ENCODE data around the gene VGLL2.

The VGLL2 gene

DNA sequence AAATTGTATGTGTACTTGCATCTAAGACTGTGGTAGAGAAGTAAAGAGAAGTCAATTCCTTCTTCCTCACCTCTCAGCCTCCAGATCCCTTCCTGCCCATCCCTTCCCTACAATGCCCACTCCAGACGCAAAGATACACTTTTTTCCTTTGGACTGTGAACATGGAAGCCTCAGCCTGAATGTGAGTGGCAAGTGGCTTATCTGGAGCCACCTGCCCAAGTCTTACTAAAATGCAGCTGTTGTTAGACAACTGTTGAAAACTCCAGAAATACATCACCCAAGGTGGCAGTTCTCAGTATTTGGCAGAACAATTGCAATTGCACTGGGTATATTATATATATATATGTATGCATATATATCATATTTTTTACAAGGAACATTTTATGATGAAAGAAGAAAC, 7.5 kb downstream of the VGLL2 start:
- no peaks in the 10 kb centered on the region for H3F3A ChIP-seq (ENCODE audit: low read depth)
- H3K27me3 ChIP-seq (ENCODE audit: insufficient read depth, low read length, poor library complexity, severe bottlenecking) = no peaks in the 10 kb centered on the region
- H4K20me1 ChIP-seq (ENCODE audit: insufficient read depth, low read length, poor library complexity, severe bottlenecking) = no peaks in the 10 kb centered on the region
- H3K4me3 ChIP-seq (ENCODE audit: low read length, poor library complexity, severe bottlenecking) = no peak overlapping the region
- no peaks in the 10 kb centered on the region for H3K4me1 ChIP-seq (ENCODE audit: insufficient read depth, low read length, poor library complexity, severe bottlenecking)
- no peaks in the 10 kb centered on the region for H3K36me3 ChIP-seq (ENCODE audit: insufficient read depth, low read length)
- no peaks in the 10 kb centered on the region for H3K9me3 ChIP-seq (ENCODE audit: insufficient read depth, low read depth, low read length)
- H2AFZ ChIP-seq (ENCODE audit: low read length) = no peak overlapping the region
- no peak overlapping the region for H3K9ac ChIP-seq (ENCODE audit: low read depth, low read length, poor library complexity, severe bottlenecking)
- TF ChIP-seq, protein P1, sequence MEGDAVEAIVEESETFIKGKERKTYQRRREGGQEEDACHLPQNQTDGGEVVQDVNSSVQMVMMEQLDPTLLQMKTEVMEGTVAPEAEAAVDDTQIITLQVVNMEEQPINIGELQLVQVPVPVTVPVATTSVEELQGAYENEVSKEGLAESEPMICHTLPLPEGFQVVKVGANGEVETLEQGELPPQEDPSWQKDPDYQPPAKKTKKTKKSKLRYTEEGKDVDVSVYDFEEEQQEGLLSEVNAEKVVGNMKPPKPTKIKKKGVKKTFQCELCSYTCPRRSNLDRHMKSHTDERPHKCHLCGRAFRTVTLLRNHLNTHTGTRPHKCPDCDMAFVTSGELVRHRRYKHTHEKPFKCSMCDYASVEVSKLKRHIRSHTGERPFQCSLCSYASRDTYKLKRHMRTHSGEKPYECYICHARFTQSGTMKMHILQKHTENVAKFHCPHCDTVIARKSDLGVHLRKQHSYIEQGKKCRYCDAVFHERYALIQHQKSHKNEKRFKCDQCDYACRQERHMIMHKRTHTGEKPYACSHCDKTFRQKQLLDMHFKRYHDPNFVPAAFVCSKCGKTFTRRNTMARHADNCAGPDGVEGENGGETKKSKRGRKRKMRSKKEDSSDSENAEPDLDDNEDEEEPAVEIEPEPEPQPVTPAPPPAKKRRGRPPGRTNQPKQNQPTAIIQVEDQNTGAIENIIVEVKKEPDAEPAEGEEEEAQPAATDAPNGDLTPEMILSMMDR (conservative IDR thresholded peaks at IDR 0.05; ENCODE audit: low read length) = no peak
- TF ChIP-seq EZH2phosphoT487 (IDR thresholded peaks at IDR 0.05; ENCODE audit: borderline replicate concordance) = no peak
- no peaks in the 10 kb centered on the region for H3K79me2 ChIP-seq (ENCODE audit: insufficient read depth, low read length)
- H3K9me2 ChIP-seq (replicated peaks; ENCODE audit: low read depth, low read length) = no peaks in the 10 kb centered on the region
- H3K4me2 ChIP-seq (ENCODE audit: low read depth, low read length, poor library complexity, severe bottlenecking) = no peak overlapping the region

DNA sequence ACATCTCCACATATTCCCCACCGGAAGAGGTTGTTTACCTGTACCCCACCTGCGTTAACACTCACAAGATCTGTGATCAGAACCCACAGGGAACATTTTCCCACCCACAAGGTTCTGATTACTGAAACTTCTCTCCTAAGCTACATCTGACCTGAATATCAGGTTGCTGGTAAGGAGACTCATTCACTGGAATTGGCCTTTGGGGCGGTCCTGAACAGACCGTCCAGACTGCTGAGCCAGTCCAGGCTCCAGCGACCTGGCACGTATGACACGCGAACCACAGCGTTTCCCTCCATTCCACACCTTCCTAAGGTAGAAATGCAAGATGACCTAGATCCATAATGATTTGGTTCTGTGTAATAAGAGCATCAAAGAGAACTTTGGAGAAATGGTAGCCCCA, 9.8 kb downstream of the VGLL2 start:
- no peaks in the 10 kb centered on the region for H3K9me2 ChIP-seq (replicated peaks; ENCODE audit: low read depth, low read length)
- H3K4me1 ChIP-seq (ENCODE audit: insufficient read depth, low read length, poor library complexity, severe bottlenecking) = no peaks in the 10 kb centered on the region
- no peak overlapping the region for H3K4me3 ChIP-seq (ENCODE audit: low read length, poor library complexity, severe bottlenecking)
- no peaks in the 10 kb centered on the region for H3K79me2 ChIP-seq (ENCODE audit: insufficient read depth, low read length)
- no peak for TF ChIP-seq EZH2phosphoT487 (IDR thresholded peaks at IDR 0.05; ENCODE audit: borderline replicate concordance)
- TF ChIP-seq, protein P1 (conservative IDR thresholded peaks at IDR 0.05; ENCODE audit: low read length) = no peak
- no peak overlapping the region for H3K9ac ChIP-seq (ENCODE audit: low read depth, low read length, poor library complexity, severe bottlenecking)
- H3F3A ChIP-seq (ENCODE audit: low read depth) = no peaks in the 10 kb centered on the region
- no peak overlapping the region for H2AFZ ChIP-seq (ENCODE audit: low read length)
- H3K9me3 ChIP-seq (ENCODE audit: insufficient read depth, low read depth, low read length) = no peaks in the 10 kb centered on the region
- no peaks in the 10 kb centered on the region for H4K20me1 ChIP-seq (ENCODE audit: insufficient read depth, low read length, poor library complexity, severe bottlenecking)
- H3K4me2 ChIP-seq (ENCODE audit: low read depth, low read length, poor library complexity, severe bottlenecking) = no peak overlapping the region
- no peaks in the 10 kb centered on the region for H3K36me3 ChIP-seq (ENCODE audit: insufficient read depth, low read length)
- H3K27me3 ChIP-seq (ENCODE audit: insufficient read depth, low read length, poor library complexity, severe bottlenecking) = no peaks in the 10 kb centered on the region

DNA sequence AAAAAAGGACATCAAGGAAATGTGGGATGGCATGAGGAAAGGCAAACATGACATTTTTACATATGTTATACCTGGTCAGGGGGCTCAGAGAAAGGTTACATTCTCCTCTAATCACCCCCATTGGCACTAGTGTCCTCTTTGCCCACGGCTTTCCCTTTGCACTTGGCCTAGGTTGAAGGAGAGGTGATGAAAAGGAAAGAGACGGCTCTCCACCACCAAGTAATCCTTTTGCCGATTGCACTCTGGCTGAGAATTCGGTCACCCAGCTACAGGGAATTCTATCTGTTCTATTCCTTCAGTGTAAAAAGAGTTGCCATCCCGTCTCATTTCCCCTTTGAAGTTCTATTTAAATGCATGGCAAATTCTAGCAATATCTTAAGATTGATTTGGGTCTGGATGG, 10.4 kb downstream of the VGLL2 start:
- Histone ChIP-seq H3K36me3 (ENCODE audit: insufficient read depth, low read length) (no peaks in the 10 kb centered on the region), H3K79me2 (ENCODE audit: insufficient read depth, low read length) (no peaks in the 10 kb centered on the region), H3F3A (ENCODE audit: low read depth) (no peaks in the 10 kb centered on the region), H3K9me3 (ENCODE audit: insufficient read depth, low read depth, low read length) (no peaks in the 10 kb centered on the region), H3K27me3 (ENCODE audit: insufficient read depth, low read length, poor library complexity, severe bottlenecking) (no peaks in the 10 kb centered on the region), H3K9ac (ENCODE audit: low read depth, low read length, poor library complexity, severe bottlenecking) (no peak overlapping the region), H3K9me2 (replicated peaks; ENCODE audit: low read depth, low read length) (no peaks in the 10 kb centered on the region), H4K20me1 (ENCODE audit: insufficient read depth, low read length, poor library complexity, severe bottlenecking) (no peaks in the 10 kb centered on the region), H3K4me2 (ENCODE audit: low read depth, low read length, poor library complexity, severe bottlenecking) (no peak overlapping the region), H2AFZ (ENCODE audit: low read length) (no peak overlapping the region), H3K4me1 (ENCODE audit: insufficient read depth, low read length, poor library complexity, severe bottlenecking) (no peaks in the 10 kb centered on the region), H3K4me3 (ENCODE audit: low read length, poor library complexity, severe bottlenecking) (no peak overlapping the region)
- TF ChIP-seq, protein P1 (conservative IDR thresholded peaks at IDR 0.05; ENCODE audit: low read length) = no peak
- no peak for TF ChIP-seq EZH2phosphoT487 (IDR thresholded peaks at IDR 0.05; ENCODE audit: borderline replicate concordance)

All from Loucy (cell line).